MM.1S (cell line): ENCODE data around the gene C14orf132.
A peak's percentile ranks its signal among the peaks of the same experiment; 100 is the strongest.

Experiments
- EZH2 ChIP-seq: fragments of 300-600 bp; sonication (generic); optimal IDR thresholded peaks from 2 replicates; pipeline ENCODE3; 2017; ENCODE audit warnings: low read depth, mild to moderate bottlenecking, antibody characterized with exemption, low read length, mixed read lengths
- TF ChIP-seq, protein P1 (sequence below): fragments of 300-600 bp; sonication (generic); IDR thresholded peaks from 2 replicates; pipeline ENCODE4 v1.5.1; 2016; ENCODE audit warnings: antibody characterized with exemption, low read length, mixed read lengths

- TF ChIP-seq, protein P1, sequence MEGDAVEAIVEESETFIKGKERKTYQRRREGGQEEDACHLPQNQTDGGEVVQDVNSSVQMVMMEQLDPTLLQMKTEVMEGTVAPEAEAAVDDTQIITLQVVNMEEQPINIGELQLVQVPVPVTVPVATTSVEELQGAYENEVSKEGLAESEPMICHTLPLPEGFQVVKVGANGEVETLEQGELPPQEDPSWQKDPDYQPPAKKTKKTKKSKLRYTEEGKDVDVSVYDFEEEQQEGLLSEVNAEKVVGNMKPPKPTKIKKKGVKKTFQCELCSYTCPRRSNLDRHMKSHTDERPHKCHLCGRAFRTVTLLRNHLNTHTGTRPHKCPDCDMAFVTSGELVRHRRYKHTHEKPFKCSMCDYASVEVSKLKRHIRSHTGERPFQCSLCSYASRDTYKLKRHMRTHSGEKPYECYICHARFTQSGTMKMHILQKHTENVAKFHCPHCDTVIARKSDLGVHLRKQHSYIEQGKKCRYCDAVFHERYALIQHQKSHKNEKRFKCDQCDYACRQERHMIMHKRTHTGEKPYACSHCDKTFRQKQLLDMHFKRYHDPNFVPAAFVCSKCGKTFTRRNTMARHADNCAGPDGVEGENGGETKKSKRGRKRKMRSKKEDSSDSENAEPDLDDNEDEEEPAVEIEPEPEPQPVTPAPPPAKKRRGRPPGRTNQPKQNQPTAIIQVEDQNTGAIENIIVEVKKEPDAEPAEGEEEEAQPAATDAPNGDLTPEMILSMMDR = peak; percentile 67
- TF ChIP-seq EZH2 = no peak
Measured at GRCh38 chr14:96100161-96101064, 61.3 kb downstream of the C14orf132 start.
